ENCODE data around the gene ETF1.
"Not testable (repeated sequence)": the region's sequence is repeated elsewhere in the genome, so short reads cannot be mapped to it uniquely, and the experiment has no call there.

Gene ETF1

GRCh38 chr5:138533973-138534941 is 8.8 kb downstream of the ETF1 start:
- Histone ChIP-seq H3K4me1 (peaks cover under 1% of the 10 kb centered on the region; the same call in 1 of the 2 replicates), H3K27me3 (ENCODE audit: low read depth) (no peaks in the 10 kb centered on the region), H3K4me3 (no peak overlapping the region), H3K9me3 (no peaks in the 10 kb centered on the region), H3K36me3 (replicated peaks) (peaks cover 69% of the 10 kb centered on the region)
- no peak for DNase-seq (ENCODE audit: low spot score in 2 of 2)
- in situ Hi-C loops (cut with MboI; ENCODE audit: low sequenced_read_pairs), result no loop called here

GRCh38 chr5:138529812-138530211 is 13.2 kb downstream of the ETF1 start:
- Histone ChIP-seq H3K27me3 (ENCODE audit: low read depth) (no peaks in the 10 kb centered on the region), H3K36me3 (replicated peaks) (peaks cover 70% of the 10 kb centered on the region), H3K9me3 (no peaks in the 10 kb centered on the region), H3K4me3 (no peak overlapping the region), H3K4me1 (peaks cover 5% of the 10 kb centered on the region)
- in situ Hi-C loops (cut with MboI; ENCODE audit: low sequenced_read_pairs), result no loop called here
- no peak for DNase-seq (ENCODE audit: low spot score in 2 of 2)

GRCh38 chr5:138528744-138529469 is 14.1 kb downstream of the ETF1 start:
- in situ Hi-C loops (cut with MboI; ENCODE audit: low sequenced_read_pairs), result no loop called here
- H3K4me3 ChIP-seq, result no peak overlapping the region
- no peaks in the 10 kb centered on the region for H3K27me3 ChIP-seq (ENCODE audit: low read depth)
- H3K36me3 ChIP-seq (replicated peaks), result peaks cover 62% of the 10 kb centered on the region
- H3K4me1 ChIP-seq, result peaks cover 9% of the 10 kb centered on the region
- H3K9me3 ChIP-seq, result no peaks in the 10 kb centered on the region
- DNase-seq (ENCODE audit: low spot score in 2 of 2), result no peak

- no peak for DNase-seq (ENCODE audit: low spot score in 2 of 2)
- no peaks in the 10 kb centered on the region for H3K9me3 ChIP-seq
- no peaks in the 10 kb centered on the region for H3K27me3 ChIP-seq (ENCODE audit: low read depth)
- in situ Hi-C loops (cut with MboI; ENCODE audit: low sequenced_read_pairs), result no loop called here
- peaks cover 13% of the 10 kb centered on the region for H3K4me1 ChIP-seq
- H3K4me3 ChIP-seq, result no peak overlapping the region
- peaks cover 55% of the 10 kb centered on the region for H3K36me3 ChIP-seq (replicated peaks)
These were observed 14.8 kb downstream of the ETF1 start for GRCh38 chr5:138528208-138528607.

GRCh38 chr5:138527170-138527569 is 15.9 kb downstream of the ETF1 start:
- in situ Hi-C loops (cut with MboI; ENCODE audit: low sequenced_read_pairs), result no loop called here

GRCh38 chr5:138523406-138523805 is 19.6 kb downstream of the ETF1 start:
- peak; percentile 82 to 98 for DNase-seq (ENCODE audit: low spot score in 2 of 2)
- in situ Hi-C loops (cut with MboI; ENCODE audit: low sequenced_read_pairs), result loop anchor here (25.0 kb wide), 1 partner anchor 336 kb away; the partner anchor contains the start of genes BRD8 and KIF20A
- no peak overlapping the region for H3K4me3 ChIP-seq
- H3K27me3 ChIP-seq (ENCODE audit: low read depth), result no peaks in the 10 kb centered on the region
- H3K9me3 ChIP-seq, result no peaks in the 10 kb centered on the region
- H3K36me3 ChIP-seq (replicated peaks), result peaks cover 33% of the 10 kb centered on the region
- peaks cover 24% of the 10 kb centered on the region for H3K4me1 ChIP-seq

More at GRCh38 chr5:138527170-138527569, 15.9 kb downstream of the ETF1 start:
- peaks cover 50% of the 10 kb centered on the region for H3K36me3 ChIP-seq (replicated peaks)
- no peak overlapping the region for H3K4me3 ChIP-seq
- H3K9me3 ChIP-seq, result no peaks in the 10 kb centered on the region
- H3K27me3 ChIP-seq (ENCODE audit: low read depth), result no peaks in the 10 kb centered on the region
- peaks cover 23% of the 10 kb centered on the region for H3K4me1 ChIP-seq
- no peak for DNase-seq (ENCODE audit: low spot score in 2 of 2)

GRCh38 chr5:138520971-138521370 is 22.1 kb downstream of the ETF1 start:
- DNase-seq (ENCODE audit: low spot score in 2 of 2), result peak in 1 of 2 experiments; percentile 0
- H3K9me3 ChIP-seq, result no peaks in the 10 kb centered on the region
- peaks cover 24% of the 10 kb centered on the region for H3K4me1 ChIP-seq
- no peak overlapping the region for H3K4me3 ChIP-seq
- no peaks in the 10 kb centered on the region for H3K27me3 ChIP-seq (ENCODE audit: low read depth)
- in situ Hi-C loops (cut with MboI; ENCODE audit: low sequenced_read_pairs), result loop anchor here (25.0 kb wide), 1 partner anchor 334 kb away; the partner anchor contains the start of genes BRD8 and KIF20A
- H3K36me3 ChIP-seq (replicated peaks), result peaks cover 40% of the 10 kb centered on the region

- Histone ChIP-seq H3K4me1 (peaks cover 9% of the 10 kb centered on the region), H3K36me3 (replicated peaks) (peaks cover 61% of the 10 kb centered on the region), H3K27me3 (ENCODE audit: low read depth) (no peaks in the 10 kb centered on the region), H3K9me3 (no peaks in the 10 kb centered on the region), H3K4me3 (no peak overlapping the region)
- DNase-seq (ENCODE audit: low spot score in 2 of 2), result no peak
- in situ Hi-C loops (cut with MboI; ENCODE audit: low sequenced_read_pairs), result loop anchor here (25.0 kb wide), 1 partner anchor 330 kb away; the partner anchor contains the start of genes BRD8 and KIF20A
These were observed 25.6 kb downstream of the ETF1 start for GRCh38 chr5:138517437-138517836.

GRCh38 chr5:138515556-138516245 is 27.3 kb downstream of the ETF1 start:
- in situ Hi-C loops (cut with MboI; ENCODE audit: low sequenced_read_pairs), result loop anchor here (25.0 kb wide), 1 partner anchor 328 kb away; the partner anchor contains the start of genes BRD8 and KIF20A
- Histone ChIP-seq H3K27me3 (ENCODE audit: low read depth) (no peaks in the 10 kb centered on the region), H3K4me1 (no peaks in the 10 kb centered on the region), H3K36me3 (replicated peaks) (peaks cover 75% of the 10 kb centered on the region), H3K4me3 (no peak overlapping the region), H3K9me3 (no peaks in the 10 kb centered on the region)
- DNase-seq (ENCODE audit: low spot score in 2 of 2), result no peak

- Histone ChIP-seq H3K9me3 (no peaks in the 10 kb centered on the region), H3K4me1 (no peaks in the 10 kb centered on the region), H3K36me3 (replicated peaks) (peaks cover 83% of the 10 kb centered on the region), H3K27me3 (ENCODE audit: low read depth) (no peaks in the 10 kb centered on the region), H3K4me3 (no peak overlapping the region)
- no peak for DNase-seq (ENCODE audit: low spot score in 2 of 2)
- in situ Hi-C loops (cut with MboI; ENCODE audit: low sequenced_read_pairs), result loop anchor here (25.0 kb wide), 1 partner anchor 327 kb away; the partner anchor contains the start of genes BRD8 and KIF20A
These were observed 29.0 kb downstream of the ETF1 start for GRCh38 chr5:138514021-138514420.

- DNase-seq (ENCODE audit: low spot score in 2 of 2), result no peak
- Histone ChIP-seq H3K27me3 (ENCODE audit: low read depth) (no peaks in the 10 kb centered on the region), H3K4me1 (no peaks in the 10 kb centered on the region), H3K9me3 (no peaks in the 10 kb centered on the region), H3K36me3 (replicated peaks) (peaks cover 58% of the 10 kb centered on the region), H3K4me3 (no peak overlapping the region)
- in situ Hi-C loops (cut with MboI; ENCODE audit: low sequenced_read_pairs), result loop anchor here (25.0 kb wide), 1 partner anchor 322 kb away; the partner anchor contains the start of genes BRD8 and KIF20A
These were observed 34.1 kb downstream of the ETF1 start for GRCh38 chr5:138508958-138509357.

GRCh38 chr5:138507485-138507884 is 35.6 kb downstream of the ETF1 start:
- in situ Hi-C loops (cut with MboI; ENCODE audit: low sequenced_read_pairs), result loop anchor here (25.0 kb wide), 1 partner anchor 320 kb away; the partner anchor contains the start of genes BRD8 and KIF20A
- peaks cover 43% of the 10 kb centered on the region for H3K36me3 ChIP-seq (replicated peaks)
- not testable (repeated sequence) for DNase-seq (ENCODE audit: low spot score in 2 of 2); H3K27me3 ChIP-seq (ENCODE audit: low read depth); H3K4me3 ChIP-seq; H3K4me1 ChIP-seq; H3K9me3 ChIP-seq
